IMR-90 (cell line): ENCODE data around the gene ANKK1. TPM values are rescaled to one million over a fixed set of nuclear protein-coding genes. Genes with fewer than 3 reads are reported as not detected.

Source experiments
- ATAC-seq: fragments of 200-7000 bp; cut with Tn5 transposase; 2 replicates; pipeline ENCODE4 v1.9.1; 2020; ENCODE audit warnings: low read depth, mild to moderate bottlenecking, moderate library complexity
- BruUV-seq: library from RNA; stranded (reverse); fragments of 400-500 nt; replicated peaks from 2 replicates; lab custom pipeline; 2021; lab: Mats Ljungman, UMichigan
- CTCF ChIA-PET: fragments of 300-600 bp; formaldehyde crosslinking; extraction: SDS; loops from one replicate; lab custom pipeline; 2021; ENCODE audit warnings: antibody characterized with exemption; lab: Yijun Ruan, JAX
- POLR2A ChIA-PET: fragments of 300-600 bp; sonication (Branson Sonifier 250); formaldehyde crosslinking; loops from one replicate; lab custom pipeline; 2022; ENCODE audit warnings: antibody characterized with exemption; ENCODE audit not compliant: unreplicated experiment; lab: Charles Lee
- DNase-seq: peaks from one replicate; pipeline ENCODE4 v3.0.0; 2013
- H2AFZ ChIP-seq: replicated peaks from 2 replicates; pipeline ENCODE3; 2013; ENCODE audit warnings: low read length, mild to moderate bottlenecking; ENCODE audit not compliant: poor library complexity
- H2AK5ac ChIP-seq: 2 replicates; pipeline ENCODE4 v1.6.1; 2013; ENCODE audit warnings: low read depth, low read length, inconsistent platforms
- H2AK9ac ChIP-seq: replicated peaks from 2 replicates; pipeline ENCODE3; 2013; ENCODE audit warnings: mild to moderate bottlenecking, low read depth, low read length, moderate library complexity; ENCODE audit not compliant: poor library complexity
- H2BK120ac ChIP-seq: 2 replicates; pipeline ENCODE4 v1.6.1; 2013; ENCODE audit warnings: low read depth, low read length, inconsistent platforms
- H2BK15ac ChIP-seq: 3 replicates; pipeline ENCODE4 v1.6.1; 2013; ENCODE audit warnings: low read depth, low read length, inconsistent platforms
- H2BK20ac ChIP-seq: 2 replicates; pipeline ENCODE4 v1.6.1; 2013; ENCODE audit warnings: low read depth, mild to moderate bottlenecking, inconsistent platforms, low read length, moderate library complexity
- H2BK5ac ChIP-seq: 2 replicates; pipeline ENCODE4 v1.6.1; 2013; ENCODE audit warnings: mild to moderate bottlenecking, low read depth, low read length, inconsistent platforms; ENCODE audit not compliant: poor library complexity, severe bottlenecking
- H3K14ac ChIP-seq: replicated peaks from 2 replicates; pipeline ENCODE4 v1.6.1; 2013; ENCODE audit warnings: low read depth, low read length, inconsistent platforms
- H3K18ac ChIP-seq: 2 replicates; pipeline ENCODE4 v1.6.1; 2013; ENCODE audit warnings: low read depth, low read length, control low read depth
- H3K23ac ChIP-seq: 2 replicates; pipeline ENCODE4 v1.6.1; 2013; ENCODE audit warnings: low read depth, low read length, inconsistent platforms
- H3K27ac ChIP-seq: 2 replicates; pipeline ENCODE4 v1.5.1; 2013; ENCODE audit warnings: mild to moderate bottlenecking, control low read depth, low read length; ENCODE audit not compliant: insufficient read depth
- H3K27me3 ChIP-seq: 2 replicates; pipeline ENCODE4 v1.6.1; 2013; ENCODE audit warnings: low read length; ENCODE audit not compliant: control insufficient read depth, insufficient read depth
- H3K36me3 ChIP-seq: 2 replicates; pipeline ENCODE4 v1.6.1; 2013; ENCODE audit warnings: low read length, mixed read lengths; ENCODE audit not compliant: control insufficient read depth, insufficient read depth
- H3K4ac ChIP-seq: 2 replicates; pipeline ENCODE4 v1.6.1; 2013; ENCODE audit warnings: low read depth, low read length, inconsistent platforms
- H3K4me1 ChIP-seq: 2 replicates; pipeline ENCODE4 v1.6.1; 2013; ENCODE audit warnings: low read length, mixed read lengths; ENCODE audit not compliant: control insufficient read depth, insufficient read depth
- H3K4me2 ChIP-seq: 2 replicates; pipeline ENCODE4 v1.6.1; 2013; ENCODE audit warnings: low read depth, mild to moderate bottlenecking, control low read depth, low read length, moderate library complexity
- H3K4me3 ChIP-seq: 2 replicates; pipeline ENCODE4 v1.5.1; 2013; ENCODE audit warnings: low read depth, mild to moderate bottlenecking, control low read depth, low read length, moderate library complexity; ENCODE audit not compliant: insufficient read depth
- H3K56ac ChIP-seq: 2 replicates; pipeline ENCODE4 v1.6.1; 2013; ENCODE audit warnings: low read length, inconsistent platforms; ENCODE audit not compliant: insufficient read depth; ENCODE audit errors: extremely low read depth
- H3K79me1 ChIP-seq, 2 experiments: 2 replicates each; pipeline ENCODE4 v1.6.1; 2013; ENCODE audit warnings: low read length in 2 of 2, inconsistent platforms in 1 of 2, low read depth in 1 of 2
- H3K9ac ChIP-seq: 2 replicates; pipeline ENCODE4 v1.6.1; 2013; ENCODE audit warnings: low read depth, low read length, control low read depth
- H3K9me1 ChIP-seq: 2 replicates; pipeline ENCODE4 v1.6.1; 2013; ENCODE audit warnings: low read length, inconsistent platforms; ENCODE audit not compliant: insufficient read depth
- H3K9me3 ChIP-seq: 2 replicates; pipeline ENCODE4 v1.6.1; 2013; ENCODE audit warnings: low read length; ENCODE audit not compliant: control insufficient read depth, insufficient read depth
- H4K20me1 ChIP-seq: 2 replicates; pipeline ENCODE4 v1.6.1; 2013; ENCODE audit warnings: low read length, inconsistent platforms; ENCODE audit not compliant: insufficient read depth
- H4K5ac ChIP-seq: 2 replicates; pipeline ENCODE4 v1.6.1; 2013; ENCODE audit warnings: mild to moderate bottlenecking, low read depth, low read length, control low read depth
- H4K8ac ChIP-seq, 2 experiments: 2 replicates each; pipeline ENCODE4 v1.6.1; 2013; ENCODE audit warnings: low read depth in 2 of 2, low read length in 2 of 2, control low read depth in 1 of 2, inconsistent platforms in 1 of 2
- H4K91ac ChIP-seq: 2 replicates; pipeline ENCODE4 v1.6.1; 2013; ENCODE audit warnings: low read depth, low read length, inconsistent platforms; ENCODE audit not compliant: insufficient read depth
- BHLHE40 ChIP-seq: fragments of 150-350 bp; IDR thresholded peaks from 2 replicates; pipeline ENCODE4 v1.6.1; 2016; ENCODE audit warnings: mild to moderate bottlenecking, low read depth, low read length
- CEBPB ChIP-seq: IDR thresholded peaks from 2 replicates; pipeline ENCODE4 v1.6.1; 2012; ENCODE audit warnings: low read depth, low read length, improper control_type of control experiment
- ELK1 ChIP-seq: fragments of 150-350 bp; IDR thresholded peaks from 2 replicates; pipeline ENCODE4 v1.6.1; 2016; ENCODE audit warnings: low read depth, mild to moderate bottlenecking, low read length, moderate library complexity, borderline replicate concordance
- FOS ChIP-seq: fragments of 150-350 bp; IDR thresholded peaks from 2 replicates; pipeline ENCODE4 v1.6.1; 2016; ENCODE audit warnings: low read depth, low read length
- MAZ ChIP-seq: IDR thresholded peaks from 2 replicates; pipeline ENCODE4 v1.6.1; 2012; ENCODE audit warnings: low read depth, mild to moderate bottlenecking, low read length, improper control_type of control experiment, moderate library complexity, borderline replicate concordance
- MXI1 ChIP-seq: IDR thresholded peaks from 2 replicates; pipeline ENCODE4 v1.6.1; 2012; ENCODE audit warnings: low read depth, mild to moderate bottlenecking, low read length, moderate library complexity, borderline replicate concordance
- NFE2L2 ChIP-seq: fragments of 150-350 bp; IDR thresholded peaks from 2 replicates; pipeline ENCODE4 v1.6.1; 2016; ENCODE audit warnings: low read depth, mild to moderate bottlenecking, low read length
- POLR2A ChIP-seq: IDR thresholded peaks from 2 replicates; pipeline ENCODE4 v1.6.1; 2012; ENCODE audit warnings: mild to moderate bottlenecking, low read depth, low read length
- RAD21 ChIP-seq: IDR thresholded peaks from 2 replicates; pipeline ENCODE4 v1.6.1; 2012; ENCODE audit warnings: low read length, improper control_type of control experiment
- RCOR1 ChIP-seq: IDR thresholded peaks from 2 replicates; pipeline ENCODE4 v1.6.1; 2012; ENCODE audit warnings: mild to moderate bottlenecking, low read length, improper control_type of control experiment; ENCODE audit not compliant: insufficient replicate concordance
- RFX5 ChIP-seq: IDR thresholded peaks from 2 replicates; pipeline ENCODE4 v1.8.0; 2012; ENCODE audit warnings: low read depth, mild to moderate bottlenecking, low read length, moderate library complexity
- SMC3 ChIP-seq: fragments of 150-350 bp; IDR thresholded peaks from 2 replicates; pipeline ENCODE4 v1.6.1; 2016; ENCODE audit warnings: low read depth, mild to moderate bottlenecking, antibody characterized with exemption, low read length, moderate library complexity
- USF2 ChIP-seq: fragments of 150-350 bp; IDR thresholded peaks from 2 replicates; pipeline ENCODE4 v1.6.1; 2017; ENCODE audit warnings: mild to moderate bottlenecking, antibody characterized with exemption, low read length, low read depth
- WGBS, 2 experiments: methylation state at CpG; one replicate each; pipeline versions ENCODE4 v1.1.5 to v1.1.7; 2013; ENCODE audit warnings: missing lambda C conversion rate in 2 of 2; ENCODE audit not compliant: insufficient read length in 1 of 2; ENCODE audit errors: extremely low coverage in 2 of 2; 5-methylcytosine and 5-hydroxymethylcytosine counted together
- dilution Hi-C: fragments of 300-500 bp; cut with HindIII; formaldehyde crosslinking; loops from one replicate; pipeline ENCODE4 v1.14.3; 2018; ENCODE audit warnings: low sequenced_read_pairs; ENCODE audit not compliant: unreplicated experiment
- in situ Hi-C: fragments of 300-500 bp; cut with MboI; formaldehyde crosslinking; loops from 3 replicates; pipeline ENCODE4 v1.14.3; 2019; ENCODE audit warnings: low sequenced_read_pairs, inconsistent platforms, mixed read lengths
- intact Hi-C: fragments of 100-400 bp; cut with micrococcal nuclease; formaldehyde crosslinking; loops from 2 replicates; pipeline ENCODE4 v1.10.0; 2022
- polyA plus RNA-seq, 3 experiments: library from polyadenylated mRNA; depleted of rRNA; stranded (reverse); fragments of >200 nt; gene quantifications; 2 replicates each; pipeline ENCODE4 v1.2.3, GENCODE V29; 2012; ENCODE audit warnings: low replicate concordance in 1 of 3
- total RNA-seq: library from RNA; depleted of rRNA; stranded (reverse); fragments of >200 nt; gene quantifications from 2 replicates; pipeline ENCODE4 v1.2.3, GENCODE V29; 2012

The ANKK1 gene
- total and polyA plus RNA-seq, 2 of the 4 experiments (the other 2 are of a cell fraction), result not detected

- no peak overlapping the region for H2BK20ac ChIP-seq
- no peaks in the 10 kb centered on the region for H3K36me3 ChIP-seq
- no peaks in the 10 kb centered on the region for H3K4me1 ChIP-seq
- no peak overlapping the region for H3K56ac ChIP-seq
- H3K79me1 ChIP-seq, result no peaks in the 10 kb centered on the region
- H2AK9ac ChIP-seq, result no peak overlapping the region
- H3K9me3 ChIP-seq, result no peaks in the 10 kb centered on the region
- no peak overlapping the region for H2AK5ac ChIP-seq
- intact Hi-C loops (no loop called here), in situ Hi-C loops (no loop called here), dilution Hi-C loops (no loop called here)
- peaks cover 2% of the 10 kb centered on the region; the same call in 1 of the 2 replicates for H3K27me3 ChIP-seq
- DNase-seq (no peak), ATAC-seq (no peak)
- H3K23ac ChIP-seq, result no peak overlapping the region
- no peak overlapping the region for H3K27ac ChIP-seq
- no peak overlapping the region for H2BK120ac ChIP-seq
- no peak overlapping the region for H3K18ac ChIP-seq
- H3K9ac ChIP-seq, result no peak overlapping the region
- no peaks in the 10 kb centered on the region for H3K9me1 ChIP-seq
- CTCF ChIA-PET, result no interaction called here
- no peak overlapping the region for H3K14ac ChIP-seq
- POLR2A ChIA-PET, result no interaction called here
- no peak overlapping the region for H3K4me3 ChIP-seq
- no peak overlapping the region for H4K91ac ChIP-seq
- H2BK15ac ChIP-seq, result no peak overlapping the region
- no peak overlapping the region for H4K8ac ChIP-seq
- no peak overlapping the region for H3K4ac ChIP-seq
- no peak overlapping the region for H2AFZ ChIP-seq
- H2BK5ac ChIP-seq, result no peak overlapping the region
- TF ChIP-seq RAD21 (no peak), FOS (no peak), POLR2A (no peak), CEBPB (no peak), RCOR1 (no peak), BHLHE40 (no peak), MXI1 (no peak), MAZ (no peak), RFX5 (no peak), USF2 (no peak), SMC3 (no peak), ELK1 (no peak), NFE2L2 (no peak)
- H4K5ac ChIP-seq, result no peak overlapping the region
- H4K20me1 ChIP-seq, result no peaks in the 10 kb centered on the region
- WGBS, 2 experiments, result no CpG with 5 or more reads among the region's 2 CpGs
- H3K4me2 ChIP-seq, result no peak overlapping the region
- no TSS peak for BruUV-seq
These were observed 53.2 kb downstream of the ANKK1 start for GRCh38 chr11:113440816-113441215.
